Keratinocyte (primary cell): ENCODE data around the gene NUP160. TPM values are rescaled to one million over a fixed set of nuclear protein-coding genes. Genes with fewer than 3 reads are reported as not detected.

Experiments used
- DNase-seq: peaks from one replicate; pipeline ENCODE4 v3.0.0-alpha.2; 2011; ENCODE audit warnings: low read depth, missing footprints, low spot score
- FAIRE-seq: peaks from 2 replicates; lab custom pipeline; 2011; peaks lifted over from hg19 to GRCh38; lab: Jason Lieb, UNC
- H2AFZ ChIP-seq: 2 replicates; pipeline ENCODE4 v1.6.0; 2012; ENCODE audit warnings: low read length, control low read depth, inconsistent platforms; ENCODE audit not compliant: control insufficient read depth
- H3K27ac ChIP-seq: 2 replicates; pipeline ENCODE4 v1.5.1; 2011; ENCODE audit warnings: low read length; ENCODE audit not compliant: control insufficient read depth, insufficient read depth
- H3K27me3 ChIP-seq: 3 replicates; pipeline ENCODE4 v1.6.0; 2011; ENCODE audit warnings: low read length; ENCODE audit not compliant: control insufficient read depth, insufficient read depth; ENCODE audit errors: extremely low read depth
- H3K36me3 ChIP-seq, 2 experiments: 2 replicates in 1 of 2; 3 replicates in 1 of 2; pipeline ENCODE4 v1.5.1; 2011; ENCODE audit warnings: low read length in 2 of 2, mild to moderate bottlenecking in 1 of 2; ENCODE audit not compliant: control insufficient read depth in 2 of 2, insufficient read depth in 2 of 2; ENCODE audit errors: extremely low read depth in 1 of 2
- H3K4me1 ChIP-seq: 3 replicates; pipeline ENCODE4 v1.5.1; 2011; ENCODE audit warnings: low read length; ENCODE audit not compliant: control insufficient read depth, insufficient read depth; ENCODE audit errors: extremely low read depth
- H3K4me2 ChIP-seq: 3 replicates; pipeline ENCODE4 v1.6.0; 2011; ENCODE audit warnings: low read depth, low read length; ENCODE audit not compliant: control insufficient read depth, insufficient read depth; ENCODE audit errors: extremely low read depth
- H3K4me3 ChIP-seq, 3 experiments: fragments of 200-600 bp in 1 of 3; sonication (generic) in 1 of 3; 2 replicates in 2 of 3; 3 replicates in 1 of 3; pipeline ENCODE4 v1.5.1; 2011 to 2016; ENCODE audit warnings: low read length in 3 of 3, mild to moderate bottlenecking in 3 of 3, control low read depth in 2 of 3, inconsistent platforms in 1 of 3, low read depth in 1 of 3, mixed read lengths in 1 of 3, mixed run types in 1 of 3, moderate library complexity in 1 of 3; ENCODE audit not compliant: control insufficient read depth in 2 of 3, insufficient read depth in 2 of 3; ENCODE audit errors: extremely low read depth in 1 of 3
- H3K79me2 ChIP-seq: 2 replicates; pipeline ENCODE4 v1.6.0; 2012; ENCODE audit warnings: low read length; ENCODE audit not compliant: control insufficient read depth, insufficient read depth
- H3K9ac ChIP-seq: 3 replicates; pipeline ENCODE4 v1.6.0; 2011; ENCODE audit warnings: low read length; ENCODE audit not compliant: control insufficient read depth, insufficient read depth; ENCODE audit errors: extremely low read depth
- H3K9me1 ChIP-seq: 3 replicates; pipeline ENCODE4 v1.6.0; 2011; ENCODE audit warnings: low read length; ENCODE audit not compliant: control insufficient read depth, insufficient read depth; ENCODE audit errors: extremely low read depth
- H3K9me3 ChIP-seq: 2 replicates; pipeline ENCODE4 v1.5.1; 2012; ENCODE audit warnings: low read depth, low read length; ENCODE audit not compliant: control insufficient read depth
- H4K20me1 ChIP-seq: 3 replicates; pipeline ENCODE4 v1.6.0; 2011; ENCODE audit warnings: low read length; ENCODE audit not compliant: control insufficient read depth, insufficient read depth; ENCODE audit errors: extremely low read depth
- CTCF ChIP-seq, 3 experiments: IDR thresholded peaks in 1 of 3; conservative IDR thresholded peaks in 1 of 3; optimal IDR thresholded peaks in 1 of 3; 2 replicates in 2 of 3; 3 replicates in 1 of 3; pipeline versions ENCODE3 to v1.5.1; 2011; ENCODE audit warnings: low read length in 3 of 3, mild to moderate bottlenecking in 3 of 3, moderate library complexity in 2 of 3, control low read depth in 1 of 3, inconsistent platforms in 1 of 3; ENCODE audit not compliant: insufficient read depth in 2 of 3; ENCODE audit errors: extremely low read depth in 1 of 3
- EZH2 ChIP-seq: IDR thresholded peaks from one replicate; pipeline ENCODE4 v1.6.1; 2012; ENCODE audit warnings: inconsistent platforms, mild to moderate bottlenecking, low read length, moderate library complexity
- dilution Hi-C: fragments of 300-500 bp; cut with MboI; formaldehyde crosslinking; loops from one replicate; pipeline ENCODE4 v1.7.0; 2020; ENCODE audit warnings: low sequenced_read_pairs; ENCODE audit not compliant: extremely low pct_ligation_motif_present
- polyA plus RNA-seq, 5 experiments: library from polyadenylated mRNA; depleted of rRNA in 3 of 5; stranded (reverse) in 3 of 5; stranded (forward) in 1 of 5; unstranded in 1 of 5; fragments of >200 nt; gene quantifications; 1 replicate in 1 of 5; 2 replicates in 3 of 5; 3 replicates in 1 of 5; pipeline versions ENCODE4 v1.2.1 to v1.2.3, GENCODE V29; 2011 to 2012; ENCODE audit warnings: missing spikeins in 2 of 5, low read depth in 1 of 5, low replicate concordance in 1 of 5

The NUP160 gene
- polyA plus RNA-seq, 1 donor (not counting 4 experiments of a cell fraction or from before 2014, with no cell fraction given), result 26.6 TPM

- H3K9me1 ChIP-seq, result no peaks in the 10 kb centered on the region
- no peaks in the 10 kb centered on the region for H3K4me1 ChIP-seq
- dilution Hi-C loops, result no loop called here
- no peak overlapping the region for H3K9ac ChIP-seq
- H3K4me3 ChIP-seq, result no peak overlapping the region
- H3K79me2 ChIP-seq, result no peaks in the 10 kb centered on the region
- peaks cover 18 to 31% of the 10 kb centered on the region in 2 experiments for H3K36me3 ChIP-seq
- H3K27me3 ChIP-seq, result no peaks in the 10 kb centered on the region
- H3K9me3 ChIP-seq, result no peaks in the 10 kb centered on the region
- H2AFZ ChIP-seq, result no peak overlapping the region
- no peak overlapping the region for H3K27ac ChIP-seq
- H4K20me1 ChIP-seq, result no peaks in the 10 kb centered on the region
- TF ChIP-seq CTCF (optimal IDR thresholded peaks at IDR 0.05 in 1 of 3, IDR thresholded peaks at IDR 0.05 in 1 of 3, conservative IDR thresholded peaks at IDR 0.05 in 1 of 3; ENCODE audit: extremely low read depth in 1 of 3, insufficient read depth in 2 of 3, low read length in 3 of 3) (no peak), EZH2 (no peak)
- FAIRE-seq (no peak), DNase-seq (no peak)
- no peak overlapping the region for H3K4me2 ChIP-seq
Observed at GRCh38 chr11:47786373-47786772, 61.8 kb downstream of the NUP160 start.

GRCh38 chr11:47784785-47785381, 63.3 kb downstream of the NUP160 start:
- no peak for TF ChIP-seq CTCF (optimal IDR thresholded peaks at IDR 0.05 in 1 of 3, IDR thresholded peaks at IDR 0.05 in 1 of 3, conservative IDR thresholded peaks at IDR 0.05 in 1 of 3; ENCODE audit: extremely low read depth in 1 of 3, insufficient read depth in 2 of 3, low read length in 3 of 3)
- no peak for TF ChIP-seq EZH2
- FAIRE-seq (no peak), DNase-seq (no peak)
- Histone ChIP-seq H2AFZ (no peak overlapping the region), H4K20me1 (no peaks in the 10 kb centered on the region), H3K79me2 (no peaks in the 10 kb centered on the region), H3K9me1 (no peaks in the 10 kb centered on the region), H3K4me1 (no peaks in the 10 kb centered on the region), H3K4me2 (no peak overlapping the region), H3K9me3 (no peaks in the 10 kb centered on the region), H3K27ac (no peak overlapping the region), H3K9ac (no peak overlapping the region), H3K4me3 (no peak overlapping the region), H3K36me3 (peaks cover 16 to 32% of the 10 kb centered on the region in 2 experiments), H3K27me3 (no peaks in the 10 kb centered on the region)
- dilution Hi-C loops, result no loop called here
